Keratinocyte (primary cell): ENCODE data around the gene SLC7A5. TPM values are rescaled to one million over a fixed set of nuclear protein-coding genes. Genes with fewer than 3 reads are reported as not detected.

Experiments
- DNase-seq: peaks from one replicate; pipeline ENCODE4 v3.0.0-alpha.2; 2011; ENCODE audit warnings: low read depth, missing footprints, low spot score
- FAIRE-seq: peaks from 2 replicates; lab custom pipeline; 2011; peaks lifted over from hg19 to GRCh38; lab: Jason Lieb, UNC
- H2AFZ ChIP-seq: 2 replicates; pipeline ENCODE4 v1.6.0; 2012; ENCODE audit warnings: low read length, control low read depth, inconsistent platforms; ENCODE audit not compliant: control insufficient read depth
- H3K27ac ChIP-seq: 2 replicates; pipeline ENCODE4 v1.5.1; 2011; ENCODE audit warnings: low read length; ENCODE audit not compliant: control insufficient read depth, insufficient read depth
- H3K27me3 ChIP-seq: 3 replicates; pipeline ENCODE4 v1.6.0; 2011; ENCODE audit warnings: low read length; ENCODE audit not compliant: control insufficient read depth, insufficient read depth; ENCODE audit errors: extremely low read depth
- H3K36me3 ChIP-seq, 2 experiments: 2 replicates in 1 of 2; 3 replicates in 1 of 2; pipeline ENCODE4 v1.5.1; 2011; ENCODE audit warnings: low read length in 2 of 2, mild to moderate bottlenecking in 1 of 2; ENCODE audit not compliant: control insufficient read depth in 2 of 2, insufficient read depth in 2 of 2; ENCODE audit errors: extremely low read depth in 1 of 2
- H3K4me1 ChIP-seq: 3 replicates; pipeline ENCODE4 v1.5.1; 2011; ENCODE audit warnings: low read length; ENCODE audit not compliant: control insufficient read depth, insufficient read depth; ENCODE audit errors: extremely low read depth
- H3K4me2 ChIP-seq: 3 replicates; pipeline ENCODE4 v1.6.0; 2011; ENCODE audit warnings: low read depth, low read length; ENCODE audit not compliant: control insufficient read depth, insufficient read depth; ENCODE audit errors: extremely low read depth
- H3K4me3 ChIP-seq, 3 experiments: fragments of 200-600 bp in 1 of 3; sonication (generic) in 1 of 3; 2 replicates in 2 of 3; 3 replicates in 1 of 3; pipeline ENCODE4 v1.5.1; 2011 to 2016; ENCODE audit warnings: low read length in 3 of 3, mild to moderate bottlenecking in 3 of 3, control low read depth in 2 of 3, inconsistent platforms in 1 of 3, low read depth in 1 of 3, mixed read lengths in 1 of 3, mixed run types in 1 of 3, moderate library complexity in 1 of 3; ENCODE audit not compliant: control insufficient read depth in 2 of 3, insufficient read depth in 2 of 3; ENCODE audit errors: extremely low read depth in 1 of 3
- H3K79me2 ChIP-seq: 2 replicates; pipeline ENCODE4 v1.6.0; 2012; ENCODE audit warnings: low read length; ENCODE audit not compliant: control insufficient read depth, insufficient read depth
- H3K9ac ChIP-seq: 3 replicates; pipeline ENCODE4 v1.6.0; 2011; ENCODE audit warnings: low read length; ENCODE audit not compliant: control insufficient read depth, insufficient read depth; ENCODE audit errors: extremely low read depth
- H3K9me1 ChIP-seq: 3 replicates; pipeline ENCODE4 v1.6.0; 2011; ENCODE audit warnings: low read length; ENCODE audit not compliant: control insufficient read depth, insufficient read depth; ENCODE audit errors: extremely low read depth
- H3K9me3 ChIP-seq: 2 replicates; pipeline ENCODE4 v1.5.1; 2012; ENCODE audit warnings: low read depth, low read length; ENCODE audit not compliant: control insufficient read depth
- H4K20me1 ChIP-seq: 3 replicates; pipeline ENCODE4 v1.6.0; 2011; ENCODE audit warnings: low read length; ENCODE audit not compliant: control insufficient read depth, insufficient read depth; ENCODE audit errors: extremely low read depth
- CTCF ChIP-seq, 3 experiments: IDR thresholded peaks in 1 of 3; conservative IDR thresholded peaks in 1 of 3; optimal IDR thresholded peaks in 1 of 3; 2 replicates in 2 of 3; 3 replicates in 1 of 3; pipeline versions ENCODE3 to v1.5.1; 2011; ENCODE audit warnings: low read length in 3 of 3, mild to moderate bottlenecking in 3 of 3, moderate library complexity in 2 of 3, control low read depth in 1 of 3, inconsistent platforms in 1 of 3; ENCODE audit not compliant: insufficient read depth in 2 of 3; ENCODE audit errors: extremely low read depth in 1 of 3
- EZH2 ChIP-seq: IDR thresholded peaks from one replicate; pipeline ENCODE4 v1.6.1; 2012; ENCODE audit warnings: inconsistent platforms, mild to moderate bottlenecking, low read length, moderate library complexity
- dilution Hi-C: fragments of 300-500 bp; cut with MboI; formaldehyde crosslinking; loops from one replicate; pipeline ENCODE4 v1.7.0; 2020; ENCODE audit warnings: low sequenced_read_pairs; ENCODE audit not compliant: extremely low pct_ligation_motif_present
- polyA plus RNA-seq, 5 experiments: library from polyadenylated mRNA; depleted of rRNA in 3 of 5; stranded (reverse) in 3 of 5; stranded (forward) in 1 of 5; unstranded in 1 of 5; fragments of >200 nt; gene quantifications; 1 replicate in 1 of 5; 2 replicates in 3 of 5; 3 replicates in 1 of 5; pipeline versions ENCODE4 v1.2.1 to v1.2.3, GENCODE V29; 2011 to 2012; ENCODE audit warnings: missing spikeins in 2 of 5, low read depth in 1 of 5, low replicate concordance in 1 of 5

SLC7A5 gene
- polyA plus RNA-seq, 1 donor (not counting 4 experiments of a cell fraction or from before 2014, with no cell fraction given): 114 TPM

- peaks cover 55% of the 10 kb centered on the region for H3K79me2 ChIP-seq
- H3K9me1 ChIP-seq: peaks cover 3% of the 10 kb centered on the region
- FAIRE-seq (no peak), DNase-seq (no peak)
- H3K9ac ChIP-seq: no peak overlapping the region
- H3K9me3 ChIP-seq: no peaks in the 10 kb centered on the region
- peaks cover 25% of the 10 kb centered on the region for H4K20me1 ChIP-seq
- no peak overlapping the region for H3K27ac ChIP-seq
- no peaks in the 10 kb centered on the region for H3K27me3 ChIP-seq
- H2AFZ ChIP-seq: no peak overlapping the region
- TF ChIP-seq EZH2: no peak
- no peak for TF ChIP-seq CTCF (optimal IDR thresholded peaks at IDR 0.05 in 1 of 3, IDR thresholded peaks at IDR 0.05 in 1 of 3, conservative IDR thresholded peaks at IDR 0.05 in 1 of 3; ENCODE audit: extremely low read depth in 1 of 3, insufficient read depth in 2 of 3, low read length in 3 of 3)
- peaks cover 16% of the 10 kb centered on the region for H3K4me1 ChIP-seq
- H3K36me3 ChIP-seq: peaks cover 69 to 85% of the 10 kb centered on the region in 2 experiments
- dilution Hi-C loops: no loop called here
- no peak overlapping the region for H3K4me2 ChIP-seq
- H3K4me3 ChIP-seq: no peak overlapping the region
These were observed 29.6 kb downstream of the SLC7A5 start for GRCh38 chr16:87839542-87840270.

DNA sequence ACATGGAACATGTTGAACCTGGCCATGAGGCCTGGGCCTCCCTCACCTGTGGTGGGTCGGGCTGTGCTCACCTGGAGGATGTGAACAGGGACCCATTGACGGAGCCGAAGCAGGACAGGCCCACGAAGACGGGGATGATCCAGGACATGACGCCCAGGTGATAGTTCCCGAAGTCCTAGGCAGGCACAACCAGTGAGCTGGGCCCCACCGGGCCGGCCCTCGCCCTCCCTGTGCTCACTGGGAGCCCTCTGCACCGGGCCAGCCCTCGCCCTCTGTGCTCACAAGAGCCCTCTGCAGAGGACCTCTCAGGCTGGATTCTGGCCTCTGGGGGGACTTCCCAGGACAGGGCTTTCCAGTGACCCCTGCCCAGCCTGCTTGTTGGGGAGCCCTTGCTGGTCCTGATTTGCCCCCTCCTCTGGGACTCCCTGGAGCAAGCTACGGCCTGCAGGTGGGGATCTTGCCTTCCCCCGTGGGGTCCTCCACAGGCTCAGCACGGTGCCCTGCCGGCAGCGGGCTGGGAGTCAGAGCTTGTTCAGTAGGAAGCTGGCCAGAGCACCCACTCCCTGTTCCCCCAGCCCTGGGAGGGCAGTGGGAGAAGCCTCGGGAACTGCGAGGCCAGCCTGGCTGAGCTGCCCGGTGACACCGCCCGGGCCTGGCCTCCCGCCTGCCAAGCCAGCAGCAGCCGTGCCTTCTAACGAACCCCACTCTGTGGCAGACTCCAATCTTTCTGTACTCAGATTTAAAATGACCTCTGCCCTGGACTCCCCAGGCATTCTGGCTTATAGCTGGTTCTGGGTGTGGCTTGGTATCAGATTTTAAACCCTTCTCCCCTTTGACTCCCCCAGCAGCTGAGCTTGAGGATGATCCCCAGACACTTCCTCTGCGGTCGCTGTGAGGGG lies 30.4 kb downstream of the SLC7A5 start:
- no peak overlapping the region for H3K4me2 ChIP-seq

More for the DNA sequence above, 30.4 kb downstream of the SLC7A5 start:
- no peaks in the 10 kb centered on the region for H3K9me3 ChIP-seq
- H3K79me2 ChIP-seq: peaks cover 49% of the 10 kb centered on the region
- FAIRE-seq (no peak), DNase-seq (no peak)
- no peaks in the 10 kb centered on the region for H3K27me3 ChIP-seq
- dilution Hi-C loops: no loop called here
- H4K20me1 ChIP-seq: peaks cover 19% of the 10 kb centered on the region
- H3K9me1 ChIP-seq: peaks cover 3% of the 10 kb centered on the region
- H3K4me1 ChIP-seq: peaks cover 12% of the 10 kb centered on the region
- peaks cover 76 to 85% of the 10 kb centered on the region in 2 experiments for H3K36me3 ChIP-seq
- H3K4me3 ChIP-seq: no peak overlapping the region
- H2AFZ ChIP-seq: no peak overlapping the region
- no peak overlapping the region for H3K9ac ChIP-seq
- TF ChIP-seq CTCF (optimal IDR thresholded peaks at IDR 0.05 in 1 of 3, IDR thresholded peaks at IDR 0.05 in 1 of 3, conservative IDR thresholded peaks at IDR 0.05 in 1 of 3; ENCODE audit: extremely low read depth in 1 of 3, insufficient read depth in 2 of 3, low read length in 3 of 3) (no peak), EZH2 (no peak)
- H3K27ac ChIP-seq: no peak overlapping the region
